ENCODE data around the gene NBEAL2.
A peak's percentile ranks its signal among the peaks of the same experiment; 100 is the strongest.

The NBEAL2 gene

DNA sequence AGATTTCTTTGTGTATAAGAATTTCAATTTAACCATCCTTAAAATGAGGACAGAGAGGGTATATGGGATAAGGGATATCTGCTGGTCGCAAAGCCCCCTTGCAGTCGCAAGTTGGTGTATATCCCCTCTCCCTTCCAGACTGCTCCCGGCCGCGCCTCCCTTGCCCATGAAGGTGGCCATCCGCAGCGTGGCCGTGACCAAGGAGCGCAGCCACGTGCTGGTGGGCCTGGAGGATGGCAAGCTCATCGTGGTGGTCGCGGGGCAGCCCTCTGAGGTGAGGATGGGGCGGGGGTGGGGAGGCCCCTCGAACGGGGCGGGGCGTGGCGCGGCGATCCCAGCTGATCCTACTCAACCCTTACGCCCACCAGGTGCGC, 29.4 kb downstream of the NBEAL2 start:
- H4K91ac ChIP-seq (ENCODE audit: low read length), result no peak overlapping the region

DNA sequence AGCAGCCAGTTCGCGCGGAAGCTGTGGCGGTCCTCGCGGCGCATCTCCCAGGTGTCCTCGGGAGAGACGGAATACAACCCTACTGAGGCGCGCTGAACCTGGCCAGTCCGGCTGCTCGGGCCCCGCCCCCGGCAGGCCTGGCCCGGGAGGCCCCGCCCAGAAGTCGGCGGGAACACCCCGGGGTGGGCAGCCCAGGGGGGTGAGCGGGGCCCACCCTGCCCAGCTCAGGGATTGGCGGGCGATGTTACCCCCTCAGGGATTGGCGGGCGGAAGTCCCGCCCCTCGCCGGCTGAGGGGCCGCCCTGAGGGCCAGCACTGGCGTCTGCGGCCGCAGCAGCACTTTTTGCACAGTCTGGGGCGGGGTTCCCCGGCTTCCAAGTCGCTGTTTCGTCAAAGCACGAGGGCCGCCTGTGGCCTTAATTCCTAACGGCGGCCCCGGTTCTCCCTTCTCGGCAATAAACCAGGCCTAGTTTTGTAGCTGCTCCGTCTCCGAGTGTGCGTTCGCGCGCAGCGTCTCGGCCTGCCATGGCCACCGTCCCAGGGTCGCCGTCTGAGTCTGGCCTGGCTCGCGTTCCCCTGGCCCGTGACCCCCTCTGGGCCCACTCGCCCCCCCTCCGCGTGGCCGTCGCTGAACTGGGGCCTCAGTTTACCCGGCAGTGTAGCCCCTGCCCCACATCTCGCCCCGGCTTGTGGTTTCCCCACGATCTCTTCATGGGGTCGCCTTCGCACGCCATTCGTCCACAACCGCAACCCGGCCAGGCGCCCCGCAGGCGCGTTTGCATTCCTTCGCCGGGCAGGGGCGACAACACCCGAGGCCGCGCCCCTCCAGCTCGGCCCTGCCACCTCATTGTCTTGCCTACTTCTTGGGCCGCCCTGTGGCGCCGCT, 30.0 kb downstream of the NBEAL2 start:
- H3K4ac ChIP-seq (ENCODE audit: low read depth in 1 of 2, low read length in 2 of 2), result peak overlapping the region; percentile 1 to 81
- DNase-seq, result peak; percentile 88
- H3K79me1 ChIP-seq (replicated peaks; ENCODE audit: low read length, poor library complexity, severe bottlenecking), result peaks cover 12% of the 10 kb centered on the region
- peak overlapping the region; percentile 32 for H3K27ac ChIP-seq (ENCODE audit: low read length, poor library complexity, severe bottlenecking)
- no peaks in the 10 kb centered on the region for H3K27me3 ChIP-seq (ENCODE audit: control insufficient read depth in 1 of 2, insufficient read depth in 1 of 2, low read length in 2 of 2)
- no peak overlapping the region for H3K23ac ChIP-seq (ENCODE audit: low read length in 2 of 2)
- H3K18ac ChIP-seq (ENCODE audit: low read depth in 1 of 2, low read length in 2 of 2), result peak overlapping the region; percentile 64 to 83
- peak overlapping the region; percentile 75 for H3K4me2 ChIP-seq (ENCODE audit: low read length, poor library complexity, severe bottlenecking)
- peak overlapping the region in 1 of 2 experiments; percentile 78 for H3K14ac ChIP-seq (ENCODE audit: low read length in 2 of 2)
- peak overlapping the region in 1 of 2 experiments; percentile 21 for H2BK12ac ChIP-seq (ENCODE audit: low read length in 2 of 2)
- H4K8ac ChIP-seq (ENCODE audit: low read length), result peak overlapping the region; percentile 97
- H3K4me1 ChIP-seq (ENCODE audit: control insufficient read depth, insufficient read depth, low read depth, low read length), result peaks cover 12% of the 10 kb centered on the region
- peak overlapping the region; percentile 91 for H4K91ac ChIP-seq (ENCODE audit: low read length)
- H3K9me3 ChIP-seq (ENCODE audit: control insufficient read depth, low read length), result no peaks in the 10 kb centered on the region
- H3K4me3 ChIP-seq (ENCODE audit: insufficient read depth in 1 of 2, low read depth in 1 of 2, low read length in 2 of 2), result peak overlapping the region; percentile 54 to 79
- H2AFZ ChIP-seq (ENCODE audit: low read depth, low read length), result peak overlapping the region; percentile 79
- peak overlapping the region; percentile 95 for H3K9ac ChIP-seq (ENCODE audit: low read length)
- peak overlapping the region; percentile 56 for H2BK120ac ChIP-seq (ENCODE audit: low read depth, low read length)
- no peak overlapping the region for H2AK5ac ChIP-seq (ENCODE audit: low read length, severe bottlenecking)
- no peak overlapping the region for H2BK5ac ChIP-seq (ENCODE audit: low read depth, low read length, poor library complexity, severe bottlenecking)
- WGBS, result 54% methylated on average over 85 of the region's 85 CpGs
- H3K36me3 ChIP-seq (ENCODE audit: control insufficient read depth in 1 of 2, insufficient read depth in 2 of 2, low read depth in 1 of 2, low read length in 2 of 2), result peaks cover 11 to 63% of the 10 kb centered on the region in 2 experiments
- H2BK15ac ChIP-seq (ENCODE audit: low read depth, poor library complexity, severe bottlenecking), result peak overlapping the region; percentile 19

More for the DNA sequence above, 29.4 kb downstream of the NBEAL2 start:
- no peaks in the 10 kb centered on the region for H3K27me3 ChIP-seq (ENCODE audit: control insufficient read depth in 1 of 2, insufficient read depth in 1 of 2, low read length in 2 of 2)
- no peak overlapping the region for H4K8ac ChIP-seq (ENCODE audit: low read length)
- H2BK120ac ChIP-seq (ENCODE audit: low read depth, low read length), result no peak overlapping the region
- DNase-seq, result no peak
- H3K36me3 ChIP-seq (ENCODE audit: control insufficient read depth in 1 of 2, insufficient read depth in 2 of 2, low read depth in 1 of 2, low read length in 2 of 2), result peaks cover 5 to 66% of the 10 kb centered on the region in 2 experiments
- no peaks in the 10 kb centered on the region for H3K9me3 ChIP-seq (ENCODE audit: control insufficient read depth, low read length)
- peaks cover 6% of the 10 kb centered on the region for H3K79me1 ChIP-seq (replicated peaks; ENCODE audit: low read length, poor library complexity, severe bottlenecking)
- H3K4me1 ChIP-seq (ENCODE audit: control insufficient read depth, insufficient read depth, low read depth, low read length), result peaks cover 12% of the 10 kb centered on the region
- peak overlapping the region; percentile 45 to 79 for H3K4me3 ChIP-seq (ENCODE audit: insufficient read depth in 1 of 2, low read depth in 1 of 2, low read length in 2 of 2)
- peak overlapping the region; percentile 95 for H3K9ac ChIP-seq (ENCODE audit: low read length)
- H3K4me2 ChIP-seq (ENCODE audit: low read length, poor library complexity, severe bottlenecking), result peak overlapping the region; percentile 26
- peak overlapping the region; percentile 38 for H2BK15ac ChIP-seq (ENCODE audit: low read depth, poor library complexity, severe bottlenecking)
- 84% methylated on average over 13 of the region's 23 CpGs for WGBS
- no peak overlapping the region for H2AFZ ChIP-seq (ENCODE audit: low read depth, low read length)
- no peak overlapping the region for H3K4ac ChIP-seq (ENCODE audit: low read depth in 1 of 2, low read length in 2 of 2)
- no peak overlapping the region for H3K23ac ChIP-seq (ENCODE audit: low read length in 2 of 2)
- no peak overlapping the region for H3K27ac ChIP-seq (ENCODE audit: low read length, poor library complexity, severe bottlenecking)
- peak overlapping the region in 1 of 2 experiments; percentile 26 for H3K14ac ChIP-seq (ENCODE audit: low read length in 2 of 2)
- no peak overlapping the region for H2BK5ac ChIP-seq (ENCODE audit: low read depth, low read length, poor library complexity, severe bottlenecking)
- peak overlapping the region in 1 of 2 experiments; percentile 75 for H2BK12ac ChIP-seq (ENCODE audit: low read length in 2 of 2)
- peak overlapping the region in 1 of 2 experiments; percentile 44 for H3K18ac ChIP-seq (ENCODE audit: low read depth in 1 of 2, low read length in 2 of 2)
- no peak overlapping the region for H2AK5ac ChIP-seq (ENCODE audit: low read length, severe bottlenecking)

DNA sequence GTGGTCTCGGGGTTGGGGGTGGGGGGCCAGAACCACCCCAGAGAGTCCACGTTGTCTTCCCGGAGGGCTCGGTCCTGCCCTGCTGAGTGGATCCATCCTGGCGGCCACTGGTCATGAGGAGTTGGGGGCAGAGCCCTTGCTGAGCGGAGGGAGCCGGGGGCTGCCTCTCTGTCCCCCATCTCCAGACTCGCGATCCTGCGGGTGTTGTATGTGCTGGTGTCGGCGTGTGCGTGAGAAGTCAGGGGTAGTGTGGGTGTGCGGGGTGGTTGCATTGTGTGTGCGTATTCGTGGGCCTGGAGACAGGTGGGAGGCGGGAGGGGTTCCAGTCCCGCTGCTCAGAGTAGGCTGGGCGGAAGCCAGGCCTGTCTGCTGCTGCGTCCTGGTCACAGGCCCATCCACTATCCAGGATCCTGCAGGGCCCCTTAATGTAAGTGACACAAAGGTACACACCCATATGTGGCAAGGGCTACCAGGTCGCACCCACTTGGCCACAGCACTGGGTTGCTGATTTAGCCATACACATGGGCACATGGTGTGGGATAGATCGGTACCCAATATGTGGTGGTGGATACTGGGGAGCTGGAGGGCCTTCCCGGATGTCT, 30.7 kb downstream of the NBEAL2 start:
- no peak overlapping the region for H3K23ac ChIP-seq (ENCODE audit: low read length in 2 of 2)
- H2AFZ ChIP-seq (ENCODE audit: low read depth, low read length), result no peak overlapping the region
- peak overlapping the region in 1 of 2 experiments; percentile 79 for H3K4me3 ChIP-seq (ENCODE audit: insufficient read depth in 1 of 2, low read depth in 1 of 2, low read length in 2 of 2)
- no peak overlapping the region for H2BK15ac ChIP-seq (ENCODE audit: low read depth, poor library complexity, severe bottlenecking)
- 91% methylated on average over 22 of the region's 23 CpGs for WGBS
- peak overlapping the region in 1 of 2 experiments; percentile 78 for H3K14ac ChIP-seq (ENCODE audit: low read length in 2 of 2)
- no peaks in the 10 kb centered on the region for H3K9me3 ChIP-seq (ENCODE audit: control insufficient read depth, low read length)
- no peak overlapping the region for H3K27ac ChIP-seq (ENCODE audit: low read length, poor library complexity, severe bottlenecking)
- H2BK12ac ChIP-seq (ENCODE audit: low read length in 2 of 2), result peak overlapping the region; percentile 4 to 6
- peaks cover 13% of the 10 kb centered on the region for H3K4me1 ChIP-seq (ENCODE audit: control insufficient read depth, insufficient read depth, low read depth, low read length)
- no peak overlapping the region for H2AK5ac ChIP-seq (ENCODE audit: low read length, severe bottlenecking)
- no peak overlapping the region for H2BK5ac ChIP-seq (ENCODE audit: low read depth, low read length, poor library complexity, severe bottlenecking)
- no peak for DNase-seq
- H3K18ac ChIP-seq (ENCODE audit: low read depth in 1 of 2, low read length in 2 of 2), result peak overlapping the region; percentile 64 to 83
- H3K9ac ChIP-seq (ENCODE audit: low read length), result peak overlapping the region; percentile 95
- H4K8ac ChIP-seq (ENCODE audit: low read length), result peak overlapping the region; percentile 97
- H3K4ac ChIP-seq (ENCODE audit: low read depth in 1 of 2, low read length in 2 of 2), result peak overlapping the region; percentile 1 to 81
- no peaks in the 10 kb centered on the region for H3K27me3 ChIP-seq (ENCODE audit: control insufficient read depth in 1 of 2, insufficient read depth in 1 of 2, low read length in 2 of 2)
- no peak overlapping the region for H2BK120ac ChIP-seq (ENCODE audit: low read depth, low read length)
- H4K91ac ChIP-seq (ENCODE audit: low read length), result peak overlapping the region; percentile 91
- peak overlapping the region; percentile 25 for H3K4me2 ChIP-seq (ENCODE audit: low read length, poor library complexity, severe bottlenecking)
- H3K36me3 ChIP-seq (ENCODE audit: control insufficient read depth in 1 of 2, insufficient read depth in 2 of 2, low read depth in 1 of 2, low read length in 2 of 2), result peaks cover 15 to 57% of the 10 kb centered on the region in 2 experiments
- H3K79me1 ChIP-seq (replicated peaks; ENCODE audit: low read length, poor library complexity, severe bottlenecking), result peaks cover 13% of the 10 kb centered on the region

DNA sequence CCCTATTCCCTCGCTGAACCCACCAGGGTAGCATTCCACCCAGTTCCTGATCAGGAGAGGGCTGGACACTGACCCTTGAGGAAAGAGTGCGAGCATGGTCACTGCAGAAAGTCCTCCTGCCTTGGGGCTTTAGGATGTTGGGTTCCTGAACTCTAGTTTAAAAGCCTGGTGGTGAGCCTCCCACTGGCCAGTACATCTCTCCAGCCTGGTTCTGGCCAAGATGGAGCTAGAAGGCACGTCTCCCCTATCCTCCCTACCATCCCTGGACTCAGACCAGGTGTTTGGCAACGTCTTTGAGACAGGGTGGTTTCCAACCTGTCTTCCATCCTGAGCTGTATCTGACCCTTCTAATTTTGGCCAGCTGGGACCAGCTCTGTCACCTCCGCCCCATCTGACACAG, 31.4 kb downstream of the NBEAL2 start:
- Histone ChIP-seq H2BK12ac (ENCODE audit: low read length in 2 of 2) (no peak overlapping the region), H2BK15ac (ENCODE audit: low read depth, poor library complexity, severe bottlenecking) (no peak overlapping the region), H3K27me3 (ENCODE audit: control insufficient read depth in 1 of 2, insufficient read depth in 1 of 2, low read length in 2 of 2) (no peaks in the 10 kb centered on the region), H2AFZ (ENCODE audit: low read depth, low read length) (no peak overlapping the region), H3K23ac (ENCODE audit: low read length in 2 of 2) (no peak overlapping the region), H3K9ac (ENCODE audit: low read length) (no peak overlapping the region), H4K91ac (ENCODE audit: low read length) (no peak overlapping the region), H3K4me3 (ENCODE audit: insufficient read depth in 1 of 2, low read depth in 1 of 2, low read length in 2 of 2) (no peak overlapping the region), H3K9me3 (ENCODE audit: control insufficient read depth, low read length) (no peaks in the 10 kb centered on the region), H3K27ac (ENCODE audit: low read length, poor library complexity, severe bottlenecking) (no peak overlapping the region), H4K8ac (ENCODE audit: low read length) (no peak overlapping the region), H3K4me1 (ENCODE audit: control insufficient read depth, insufficient read depth, low read depth, low read length) (peaks cover 19% of the 10 kb centered on the region), H3K36me3 (ENCODE audit: control insufficient read depth in 1 of 2, insufficient read depth in 2 of 2, low read depth in 1 of 2, low read length in 2 of 2) (peaks cover 18 to 54% of the 10 kb centered on the region in 2 experiments), H2BK5ac (ENCODE audit: low read depth, low read length, poor library complexity, severe bottlenecking) (no peak overlapping the region), H3K18ac (ENCODE audit: low read depth in 1 of 2, low read length in 2 of 2) (no peak overlapping the region), H2BK120ac (ENCODE audit: low read depth, low read length) (no peak overlapping the region), H3K14ac (ENCODE audit: low read length in 2 of 2) (no peak overlapping the region), H3K4ac (ENCODE audit: low read depth in 1 of 2, low read length in 2 of 2) (no peak overlapping the region), H3K4me2 (ENCODE audit: low read length, poor library complexity, severe bottlenecking) (no peak overlapping the region), H2AK5ac (ENCODE audit: low read length, severe bottlenecking) (no peak overlapping the region), H3K79me1 (replicated peaks; ENCODE audit: low read length, poor library complexity, severe bottlenecking) (peaks cover 15% of the 10 kb centered on the region)
- DNase-seq, result no peak
- 90% methylated on average over 5 of the region's 5 CpGs for WGBS

Measured in mesenchymal stem cell (in vitro differentiated cells and primary cell).